HUES64 (cell line): ENCODE measurements around the gene SQSTM1.
"Not testable (repeated sequence)": the region's sequence is repeated elsewhere in the genome, so short reads cannot be mapped to it uniquely, and the experiment has no call there.

Experiments used
- H3K27ac ChIP-seq: 2 replicates; pipeline ENCODE4 v1.7.0; 2013; ENCODE audit warnings: low read depth, low read length, inconsistent platforms
- H3K27me3 ChIP-seq: 2 replicates; pipeline ENCODE4 v1.6.1; 2013; ENCODE audit warnings: mild to moderate bottlenecking, low read length; ENCODE audit not compliant: insufficient read depth
- H3K36me3 ChIP-seq: 2 replicates; pipeline ENCODE4 v1.6.1; 2013; ENCODE audit warnings: mild to moderate bottlenecking, low read length; ENCODE audit not compliant: insufficient read depth
- H3K4me1 ChIP-seq: 2 replicates; pipeline ENCODE4 v1.6.1; 2013; ENCODE audit warnings: mild to moderate bottlenecking, low read length, moderate library complexity; ENCODE audit not compliant: insufficient read depth
- H3K4me3 ChIP-seq: 2 replicates; pipeline ENCODE4 v1.5.1; 2013; ENCODE audit warnings: mild to moderate bottlenecking, low read length, moderate library complexity
- H3K9ac ChIP-seq: 2 replicates; pipeline ENCODE4 v1.6.1; 2013; ENCODE audit warnings: mild to moderate bottlenecking, low read depth, low read length
- H3K9me3 ChIP-seq: 2 replicates; pipeline ENCODE4 v1.6.1; 2013; ENCODE audit warnings: low read depth, low read length; ENCODE audit not compliant: insufficient read depth
- WGBS: fragments of 150-250, 120-280 bp; methylation state at CpG from one replicate; pipeline ENCODE4 v1.1.7; 2013; ENCODE audit warnings: missing lambda C conversion rate; 5-methylcytosine and 5-hydroxymethylcytosine counted together

SQSTM1 gene

DNA sequence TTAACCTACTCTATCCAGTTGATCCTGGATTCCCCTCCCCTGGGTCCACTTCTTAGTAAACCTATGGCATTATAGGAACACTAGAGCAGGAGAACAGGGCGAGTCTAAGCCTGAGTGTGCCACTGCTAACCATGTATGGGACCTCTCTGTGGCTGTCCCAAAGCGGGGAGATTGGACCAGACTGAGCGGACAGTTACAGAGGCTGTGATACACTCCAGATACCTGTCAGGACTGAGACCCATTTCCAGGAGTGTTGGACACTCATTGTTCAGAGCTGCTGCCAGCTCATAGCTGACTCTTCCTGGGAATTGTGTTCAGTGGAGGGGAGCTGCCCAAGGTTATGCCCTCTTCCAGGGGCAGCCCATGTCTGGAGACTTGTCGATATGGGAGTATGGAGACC lies 38.9 kb upstream of the SQSTM1 start:
- 96% methylated on average over 4 of the region's 4 CpGs for WGBS
- Histone ChIP-seq H3K27ac (no peak overlapping the region), H3K36me3 (peaks cover 31% of the 10 kb centered on the region), H3K4me1 (no peaks in the 10 kb centered on the region), H3K4me3 (no peak overlapping the region), H3K9me3 (no peaks in the 10 kb centered on the region), H3K27me3 (no peaks in the 10 kb centered on the region), H3K9ac (no peak overlapping the region)

DNA sequence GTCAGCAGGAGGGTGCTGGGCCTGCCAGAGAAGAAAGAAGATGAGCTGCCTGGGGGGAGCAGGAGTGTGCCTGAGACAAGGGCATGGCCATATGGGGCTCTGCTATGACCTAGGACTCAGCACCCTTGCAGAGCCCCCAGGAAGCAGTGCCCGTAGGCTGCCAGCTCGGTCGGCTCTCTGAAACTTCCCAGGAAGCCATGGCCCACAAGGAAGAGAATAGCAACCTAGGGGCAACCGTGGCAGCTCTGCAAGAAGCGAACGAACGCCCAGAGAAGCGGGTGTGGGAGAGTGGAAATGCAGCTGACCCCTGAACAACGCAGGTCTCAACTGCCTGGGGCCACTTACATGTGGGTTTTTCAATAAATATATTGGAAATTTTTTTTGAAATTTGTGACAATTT lies 37.6 kb upstream of the SQSTM1 start:
- peaks cover 18% of the 10 kb centered on the region for H3K36me3 ChIP-seq
- H3K9me3 ChIP-seq: no peaks in the 10 kb centered on the region
- H3K4me1 ChIP-seq: no peaks in the 10 kb centered on the region
- H3K9ac ChIP-seq: no peak overlapping the region
- no peak overlapping the region for H3K27ac ChIP-seq
- no peaks in the 10 kb centered on the region for H3K27me3 ChIP-seq
- H3K4me3 ChIP-seq: no peak overlapping the region
- WGBS: 96% methylated on average over 9 of the region's 9 CpGs

DNA sequence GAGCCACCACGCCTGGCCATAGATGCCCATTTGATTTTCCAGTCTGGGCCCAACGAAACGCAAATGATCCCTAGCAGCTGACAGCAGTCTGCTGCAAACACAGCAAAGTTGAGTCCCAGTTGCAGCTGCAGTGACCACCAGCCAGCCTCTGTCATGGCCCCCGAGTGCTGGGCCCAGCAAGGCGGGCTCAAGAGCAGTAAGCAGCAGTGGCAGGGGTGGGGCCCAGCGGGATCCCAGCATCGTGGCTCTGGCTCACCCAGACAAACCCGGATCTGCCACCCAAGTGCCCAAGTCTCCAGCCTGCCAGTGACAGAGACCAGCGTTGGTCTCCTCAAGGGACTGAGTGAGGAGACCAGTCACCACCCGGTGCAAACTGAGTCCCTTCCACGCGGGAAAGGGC lies 33.8 kb upstream of the SQSTM1 start:
- H3K4me3 ChIP-seq: no peak overlapping the region
- WGBS: 84% methylated on average over 12 of the region's 12 CpGs
- no peaks in the 10 kb centered on the region for H3K36me3 ChIP-seq
- H3K27ac ChIP-seq: no peak overlapping the region
- H3K4me1 ChIP-seq: no peaks in the 10 kb centered on the region
- H3K9me3 ChIP-seq: no peaks in the 10 kb centered on the region
- H3K9ac ChIP-seq: no peak overlapping the region
- H3K27me3 ChIP-seq: no peaks in the 10 kb centered on the region

DNA sequence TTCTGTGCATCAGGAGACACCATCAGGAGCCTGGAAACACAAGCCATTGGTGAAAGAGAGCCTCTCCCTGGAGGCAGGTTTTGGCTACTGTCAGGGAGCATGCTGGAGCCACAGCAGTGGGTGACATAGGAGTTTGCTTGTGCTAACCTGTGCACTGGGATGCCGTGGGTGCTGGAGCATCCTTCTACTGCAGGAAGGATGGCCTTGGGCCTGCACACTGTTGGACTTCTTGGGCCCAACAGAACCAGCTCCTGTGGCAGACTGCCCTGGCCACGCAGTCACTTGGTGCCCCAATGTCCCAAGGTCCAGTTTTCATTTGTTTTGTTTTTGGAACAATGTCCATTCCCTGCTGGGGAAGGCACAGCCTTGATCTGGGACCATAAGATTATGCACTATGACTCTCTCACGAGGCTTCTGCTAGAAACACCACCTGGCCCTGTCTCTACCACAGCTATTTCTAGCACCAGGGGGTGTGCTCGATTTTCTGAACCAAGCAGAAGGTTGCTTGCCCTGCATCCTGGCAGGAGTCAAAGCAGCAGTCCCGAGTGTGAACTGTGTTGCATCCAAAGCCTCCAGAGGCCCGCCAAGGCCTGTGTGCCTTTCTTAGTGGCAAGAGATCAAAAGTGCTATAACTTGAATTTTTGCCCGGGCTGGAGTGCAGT lies 32.4 kb upstream of the SQSTM1 start:
- H3K9me3 ChIP-seq: no peaks in the 10 kb centered on the region
- no peak overlapping the region for H3K4me3 ChIP-seq
- no peak overlapping the region for H3K9ac ChIP-seq
- no peaks in the 10 kb centered on the region for H3K4me1 ChIP-seq
- no peaks in the 10 kb centered on the region for H3K27me3 ChIP-seq
- H3K27ac ChIP-seq: no peak overlapping the region
- H3K36me3 ChIP-seq: no peaks in the 10 kb centered on the region
- WGBS: 93% methylated on average over 7 of the region's 7 CpGs

DNA sequence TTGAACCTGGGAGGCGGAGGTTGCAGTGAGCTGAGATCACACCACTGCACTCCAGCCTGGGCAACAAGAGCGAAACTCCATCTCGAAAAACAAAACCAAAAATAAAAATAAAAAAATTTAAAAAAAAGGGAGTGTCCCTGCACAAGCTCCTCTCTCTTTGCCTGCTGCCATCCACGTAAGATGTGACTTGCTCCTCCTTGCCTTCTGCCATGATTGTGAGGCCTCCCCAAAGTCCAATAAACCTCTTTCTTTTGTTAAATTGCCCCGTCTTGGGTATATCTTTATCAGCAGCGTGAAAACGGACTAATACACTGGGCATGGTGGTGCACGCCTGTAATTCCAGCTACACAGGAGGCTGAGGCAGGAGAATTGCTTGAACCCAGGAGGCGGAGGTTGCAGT lies 31.4 kb upstream of the SQSTM1 start:
- not testable (repeated sequence) for H3K36me3 ChIP-seq, H3K9ac ChIP-seq, H3K4me1 ChIP-seq, H3K9me3 ChIP-seq, H3K27me3 ChIP-seq, H3K27ac ChIP-seq, H3K4me3 ChIP-seq
- WGBS: 98% methylated on average over 6 of the region's 9 CpGs

- H3K4me3 ChIP-seq: no peak overlapping the region
- H3K27ac ChIP-seq: no peak overlapping the region
- H3K9me3 ChIP-seq: no peaks in the 10 kb centered on the region
- WGBS: 88% methylated on average over 15 of the region's 15 CpGs
- H3K36me3 ChIP-seq: no peaks in the 10 kb centered on the region
- no peak overlapping the region for H3K9ac ChIP-seq
- peaks cover 3% of the 10 kb centered on the region; the same call in 1 of the 2 replicates for H3K27me3 ChIP-seq
- H3K4me1 ChIP-seq: peaks cover 5% of the 10 kb centered on the region
Measured at GRCh38 chr5:179791881-179792611, 28.7 kb upstream of the SQSTM1 start.

- peaks cover 2% of the 10 kb centered on the region; the same call in 1 of the 2 replicates for H3K36me3 ChIP-seq
- H3K9ac ChIP-seq: 0 out of 2 replicates have a peak overlapping the region, but pooled peaks have one; percentile 13
- no peak overlapping the region for H3K4me3 ChIP-seq
- peaks cover 5% of the 10 kb centered on the region for H3K4me1 ChIP-seq
- H3K27ac ChIP-seq: no peak overlapping the region
- WGBS: 91% methylated on average over 24 of the region's 24 CpGs
- peaks cover 3% of the 10 kb centered on the region; the same call in 1 of the 2 replicates for H3K27me3 ChIP-seq
- no peaks in the 10 kb centered on the region for H3K9me3 ChIP-seq
Measured at GRCh38 chr5:179792612-179793467, 27.9 kb upstream of the SQSTM1 start.

GRCh38 chr5:179793468-179794139 lies 27.1 kb upstream of the SQSTM1 start, which contains the start of gene LTC4S:
Gene LTC4S (plus strand): TSS chr5:179793986. CDS start chr5:179794081, 95 bp downstream.
- Histone ChIP-seq H3K4me1 (peaks cover 5% of the 10 kb centered on the region), H3K27me3 (peaks cover 3% of the 10 kb centered on the region; the same call in 1 of the 2 replicates), H3K9ac (0 out of 2 replicates have a peak within 1 kb of the TSS, but pooled peaks have one; percentile 13), H3K36me3 (peaks cover 10% of the 10 kb centered on the region), H3K27ac (no peak within 1 kb of the TSS), H3K4me3 (peak within 1 kb of the TSS; percentile 80; the same call in 1 of the 2 replicates), H3K9me3 (no peaks in the 10 kb centered on the region)
- WGBS: 85% methylated on average over 19 of the region's 19 CpGs

- Histone ChIP-seq H3K36me3 (peaks cover 16% of the 10 kb centered on the region), H3K9me3 (no peaks in the 10 kb centered on the region), H3K27me3 (peaks cover 3% of the 10 kb centered on the region; the same call in 1 of the 2 replicates), H3K4me3 (no peak overlapping the region), H3K4me1 (peaks cover 5% of the 10 kb centered on the region), H3K9ac (no peak overlapping the region), H3K27ac (no peak overlapping the region)
- WGBS: 98% methylated on average over 3 of the region's 3 CpGs
Measured at GRCh38 chr5:179794171-179794570, 26.5 kb upstream of the SQSTM1 start.

GRCh38 chr5:179794575-179794974 lies 26.1 kb upstream of the SQSTM1 start:
- WGBS: 100% methylated on average over 3 of the region's 3 CpGs
- H3K4me1 ChIP-seq: peaks cover 5% of the 10 kb centered on the region

More at GRCh38 chr5:179794575-179794974, 26.1 kb upstream of the SQSTM1 start:
- Histone ChIP-seq H3K9ac (no peak overlapping the region), H3K4me3 (peak overlapping the region; percentile 80; the same call in 1 of the 2 replicates), H3K27me3 (peaks cover 3% of the 10 kb centered on the region; the same call in 1 of the 2 replicates), H3K27ac (no peak overlapping the region), H3K36me3 (peaks cover 20% of the 10 kb centered on the region), H3K9me3 (no peaks in the 10 kb centered on the region)
